GM19468 (cell line): Measurements from ENCODE around the gene CLIC1.

ENCODE experiments used
- ATAC-seq: cut with Tn5 transposase; IDR thresholded peaks from one replicate; pipeline ENCODE4 v1.9.1; 2021; ENCODE audit warnings: mild to moderate bottlenecking, moderate library complexity, moderate number of reproducible peaks; ENCODE audit not compliant: unreplicated experiment; ENCODE audit errors: extremely low read depth

Gene CLIC1

GRCh38 chr6:31769684-31770371 is 33.5 kb upstream of the CLIC1 start:
- no peak for ATAC-seq

GRCh38 chr6:31768363-31769257 is 32.3 kb upstream of the CLIC1 start:
- no peak for ATAC-seq

DNA sequence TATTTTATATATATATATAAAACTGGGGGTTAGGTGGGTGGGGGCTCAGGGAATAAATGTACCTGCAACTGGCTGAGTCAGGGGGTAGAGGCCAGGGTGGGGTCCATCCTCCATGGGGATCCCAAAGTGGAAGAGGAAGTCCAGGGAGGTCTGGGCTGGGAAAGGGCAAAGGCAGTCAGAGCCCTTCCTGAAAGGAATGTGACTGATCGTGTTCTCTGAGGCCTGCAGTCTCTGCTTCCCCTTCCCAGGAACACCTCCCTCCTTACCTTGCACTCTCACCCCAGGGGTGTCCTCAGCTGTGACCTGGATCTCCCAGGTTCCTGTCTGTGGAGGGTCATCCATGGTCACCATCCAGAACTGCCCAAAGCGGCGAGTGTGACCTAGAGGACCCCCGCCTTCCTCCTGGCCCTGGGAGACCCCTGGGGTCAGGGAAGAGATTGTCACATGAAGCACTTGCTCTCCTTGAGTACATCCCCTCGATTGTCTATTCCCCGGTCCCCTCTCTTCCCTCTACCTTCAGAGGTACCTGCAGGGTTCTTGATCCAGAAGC is 30.8 kb upstream of the CLIC1 start:
- ATAC-seq = no peak

- no peak for ATAC-seq
These were observed 29.8 kb upstream of the CLIC1 start for GRCh38 chr6:31765910-31766794.

DNA sequence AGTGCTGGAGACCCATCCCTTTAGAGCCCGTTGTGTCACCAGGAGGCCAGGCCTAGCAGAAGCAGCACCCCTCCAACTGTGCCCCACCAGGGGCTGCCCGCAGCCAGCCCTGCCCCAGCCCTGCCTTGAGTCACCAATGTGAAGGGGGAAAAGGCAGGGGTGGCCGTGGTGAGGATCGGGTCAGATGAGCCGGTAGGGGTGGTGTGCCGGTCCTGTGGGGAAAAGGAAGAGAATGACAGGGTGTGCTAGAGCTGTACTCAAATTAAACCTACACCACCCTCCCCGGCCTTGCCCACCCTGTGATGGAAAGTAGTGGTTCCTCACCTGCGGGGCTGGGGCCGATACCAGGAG is 29.2 kb upstream of the CLIC1 start:
- ATAC-seq = no peak

DNA sequence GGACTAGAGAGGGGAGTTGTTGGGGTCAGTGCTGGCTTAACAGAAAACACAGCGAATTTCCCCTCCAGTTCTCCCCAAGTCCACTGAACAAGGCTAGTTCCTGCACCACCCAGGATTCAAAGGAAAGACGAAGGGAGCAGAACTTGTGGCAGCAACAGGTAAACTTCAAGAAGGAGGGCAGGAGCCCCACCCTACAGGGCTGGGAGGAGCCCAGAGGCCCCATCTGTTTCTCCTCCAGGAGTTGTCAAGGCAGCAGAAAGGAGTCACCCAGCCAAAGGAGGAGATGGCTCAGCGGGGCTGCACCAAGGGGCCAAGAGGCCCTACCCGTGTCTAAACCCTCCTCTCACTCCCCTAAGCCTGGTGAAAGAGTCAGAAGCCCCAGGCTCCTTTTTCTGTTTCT is 27.9 kb upstream of the CLIC1 start:
- ATAC-seq = no peak

DNA sequence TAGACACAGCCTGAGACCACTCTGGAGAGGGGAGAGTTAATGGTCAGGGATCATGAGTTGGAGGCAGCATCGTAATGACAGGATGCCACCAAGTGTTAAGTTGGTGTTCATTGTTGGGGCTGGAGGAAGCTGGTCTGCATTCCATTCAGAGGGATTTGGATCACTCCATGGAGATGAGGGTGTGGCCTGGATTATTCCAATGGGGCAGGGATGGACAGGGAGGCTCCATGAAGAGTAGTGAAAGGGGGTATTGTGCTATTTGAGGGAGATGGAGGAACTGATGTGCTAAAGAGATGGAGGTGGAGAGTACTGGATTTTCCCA is 27.2 kb upstream of the CLIC1 start:
- no peak for ATAC-seq

DNA sequence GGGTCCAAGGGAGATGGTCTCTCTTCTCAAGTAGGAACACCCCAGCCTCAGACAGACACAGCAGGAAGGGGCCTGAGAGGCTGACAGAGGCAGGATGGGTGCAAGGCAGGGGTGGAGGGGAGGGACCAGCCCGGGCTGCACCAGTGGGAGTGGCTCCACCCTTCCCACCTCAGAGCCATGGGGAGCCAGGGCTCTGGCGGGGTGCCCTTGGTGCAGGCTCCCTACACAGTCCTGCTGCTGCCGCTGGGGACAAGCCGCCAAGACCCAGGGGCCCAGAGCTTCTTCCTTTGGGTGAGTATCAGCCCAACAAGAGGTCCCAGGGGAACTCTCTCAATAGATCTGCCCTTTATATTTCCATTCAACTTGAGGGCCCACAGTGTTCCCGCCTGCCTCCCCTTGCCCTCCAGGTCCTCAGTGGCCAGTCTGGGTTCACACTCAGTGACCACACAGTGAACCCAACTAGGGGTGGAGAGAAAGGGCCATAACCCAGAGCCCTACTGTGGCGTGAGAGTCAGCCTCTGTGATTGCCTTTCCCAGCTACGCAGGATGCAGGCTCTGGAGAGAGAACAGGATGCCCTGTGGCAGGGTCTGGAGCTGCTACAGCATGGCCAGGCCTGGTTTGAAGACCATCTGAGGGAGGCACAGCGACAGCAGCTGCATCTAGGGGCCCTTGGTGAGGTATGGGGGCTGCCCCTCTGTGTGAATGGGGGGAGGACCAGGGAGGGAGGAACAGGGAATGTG is 26.7 kb upstream of the CLIC1 start:
- no peak for ATAC-seq

- no peak for ATAC-seq
These were observed 26.0 kb upstream of the CLIC1 start, which contains the start of gene SAPCD1 for GRCh38 chr6:31762356-31762755. Gene SAPCD1, plus strand, starts transcription at chr6:31762656. Its CDS starts 399 bp downstream, at chr6:31763055.

GRCh38 chr6:31761343-31761742 is 25.0 kb upstream of the CLIC1 start:
- no peak for ATAC-seq

DNA sequence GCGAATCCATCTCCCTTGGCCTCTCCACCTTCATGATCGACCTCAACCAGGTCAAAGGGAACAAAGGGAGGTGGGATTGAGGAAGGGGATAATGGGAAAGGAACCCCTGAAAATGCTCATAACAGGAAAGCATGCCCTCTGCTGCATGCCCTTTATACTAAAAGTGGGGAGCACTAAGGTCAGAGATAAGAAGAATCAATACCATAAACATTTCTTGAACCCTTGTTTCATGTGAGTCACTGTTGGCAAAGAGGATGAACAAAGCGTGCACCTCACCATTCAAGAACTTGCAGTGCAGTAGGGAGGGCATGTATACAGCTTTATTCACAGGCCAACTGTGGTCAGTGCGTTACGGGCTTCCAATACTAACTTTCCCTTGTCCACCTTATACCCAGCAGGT is 24.5 kb upstream of the CLIC1 start:
- no peak for ATAC-seq

- no peak for ATAC-seq
These were observed 22.0 kb upstream of the CLIC1 start for GRCh38 chr6:31758281-31758680.

DNA sequence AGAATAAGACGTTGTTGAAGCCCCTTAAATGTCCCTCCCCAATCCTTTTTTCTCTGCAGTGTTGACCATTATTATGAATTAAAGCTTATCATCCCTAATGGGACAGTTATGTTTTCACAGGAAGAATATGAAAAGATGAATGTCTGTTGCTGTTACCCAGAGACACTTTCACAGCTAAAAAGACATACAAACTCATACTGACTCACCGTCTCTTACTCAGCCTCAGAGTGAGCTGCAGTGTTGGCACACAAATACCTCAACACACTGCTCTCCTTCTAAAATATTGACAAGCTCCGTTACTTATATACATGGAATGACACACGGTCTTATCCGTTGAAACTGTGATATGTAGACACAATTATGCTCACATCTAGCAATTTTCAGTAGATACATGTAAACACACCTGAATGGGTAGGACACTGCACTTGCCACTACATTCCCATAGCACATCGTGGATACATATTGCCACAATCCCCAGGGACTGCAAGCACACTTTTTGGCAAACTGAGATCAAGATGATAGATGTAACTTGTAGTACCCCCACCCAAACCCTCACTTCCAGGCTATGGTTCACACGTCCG is 16.5 kb upstream of the CLIC1 start:
- no peak for ATAC-seq

DNA sequence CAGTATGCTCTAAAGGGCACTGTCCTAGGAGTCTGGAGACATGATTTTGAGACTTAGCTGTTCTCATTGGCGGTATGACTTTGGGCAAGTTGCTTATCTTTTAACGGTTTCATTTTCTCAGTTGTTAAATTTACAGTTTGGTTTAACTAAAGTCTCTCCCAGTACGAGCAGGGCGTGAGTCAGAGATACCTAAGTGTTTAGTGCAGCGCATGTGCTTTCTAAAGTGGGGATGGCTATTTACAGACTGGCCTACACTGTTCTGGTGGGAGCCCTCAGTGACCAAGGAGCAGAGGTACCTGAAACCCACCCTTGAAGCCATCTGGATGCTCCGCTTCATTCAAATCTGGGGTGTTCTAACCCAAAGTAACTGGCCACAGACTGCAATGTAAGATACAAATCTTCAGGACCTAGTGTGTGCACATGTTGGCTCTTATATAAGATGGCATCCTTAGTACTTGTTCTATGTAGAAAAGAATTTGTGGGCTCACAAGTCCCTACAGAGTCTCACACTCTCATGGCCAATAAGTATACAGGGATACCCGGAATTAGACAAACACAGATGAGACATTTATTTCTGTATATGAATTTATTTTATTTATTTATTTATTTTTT is 14.2 kb upstream of the CLIC1 start:
- no peak for ATAC-seq

- ATAC-seq = no peak
These were observed 13.1 kb upstream of the CLIC1 start for GRCh38 chr6:31749301-31750036.

GRCh38 chr6:31744422-31744821 is 8.1 kb upstream of the CLIC1 start:
- no peak for ATAC-seq

GRCh38 chr6:31742894-31743293 is 6.6 kb upstream of the CLIC1 start:
- no peak for ATAC-seq

- no peak for ATAC-seq
These were observed 5.5 kb upstream of the CLIC1 start for GRCh38 chr6:31741815-31742214.
